HepG2 (cell line): ENCODE data around the gene ONECUT2. TPM values are rescaled to one million over a fixed set of nuclear protein-coding genes. Genes with fewer than 3 reads are reported as not detected.

Source experiments
- BRCA1 ChIP-seq: sonication (generic); formaldehyde crosslinking; IDR thresholded peaks from 2 replicates; pipeline ENCODE4 v1.4.0; 2020; ENCODE audit warnings: missing genetic modification reagents
- DNMT1 ChIP-seq: sonication (generic); formaldehyde crosslinking; IDR thresholded peaks from 2 replicates; pipeline ENCODE4 v1.5.1; 2020; ENCODE audit warnings: mild to moderate bottlenecking, missing genetic modification reagents
- HNRNPL ChIP-seq: fragments of 200-400 bp; formaldehyde crosslinking; IDR thresholded peaks from 2 replicates; pipeline ENCODE4 v1.6.1; 2017; ENCODE audit warnings: mild to moderate bottlenecking, low read depth, low read length
- IRX3 ChIP-seq: sonication (generic); formaldehyde crosslinking; IDR thresholded peaks from 2 replicates; pipeline ENCODE4 v1.8.1; 2023; ENCODE audit warnings: mild to moderate bottlenecking, low read depth, missing genetic modification reagents, borderline replicate concordance
- KAT8 ChIP-seq: IDR thresholded peaks from 2 replicates; pipeline ENCODE4 v1.6.1; 2016; ENCODE audit warnings: missing genetic modification reagents, missing compliant biosample characterization
- NFKBIZ ChIP-seq: IDR thresholded peaks from 2 replicates; pipeline ENCODE4 v1.6.1; 2018; ENCODE audit warnings: missing genetic modification reagents, missing compliant biosample characterization
- NRL ChIP-seq: sonication (generic); formaldehyde crosslinking; IDR thresholded peaks from 2 replicates; pipeline ENCODE4 v1.5.0; 2020; ENCODE audit warnings: missing genetic modification reagents, mild to moderate bottlenecking, moderate library complexity, borderline replicate concordance
- TCF7 ChIP-seq: sonication (generic); IDR thresholded peaks from 2 replicates; pipeline ENCODE4 v1.6.1; 2016; ENCODE audit warnings: antibody characterized with exemption, low read depth
- ZBTB1 ChIP-seq: sonication (generic); formaldehyde crosslinking; IDR thresholded peaks from 2 replicates; pipeline ENCODE4 v1.4.0; 2020; ENCODE audit warnings: missing genetic modification reagents, borderline replicate concordance
- ZFP36L2 ChIP-seq: sonication (generic); formaldehyde crosslinking; IDR thresholded peaks from 2 replicates; pipeline ENCODE4 v1.4.0; 2020; ENCODE audit warnings: missing genetic modification reagents
- ZFY ChIP-seq: sonication (generic); formaldehyde crosslinking; IDR thresholded peaks from 2 replicates; pipeline ENCODE4 v1.4.0; 2020; ENCODE audit warnings: missing genetic modification reagents
- ZIK1 ChIP-seq: sonication (generic); formaldehyde crosslinking; IDR thresholded peaks from 2 replicates; pipeline ENCODE4 v1.5.0; 2020; ENCODE audit warnings: mild to moderate bottlenecking, low read depth, missing genetic modification reagents, borderline replicate concordance
- ZNF235 ChIP-seq: sonication (generic); formaldehyde crosslinking; IDR thresholded peaks from 2 replicates; pipeline ENCODE4 v1.8.1; 2023; ENCODE audit warnings: mild to moderate bottlenecking, missing genetic modification reagents, borderline replicate concordance
- ZNF343 ChIP-seq: sonication (generic); formaldehyde crosslinking; IDR thresholded peaks from 2 replicates; pipeline ENCODE4 v1.4.0; 2020; ENCODE audit warnings: mild to moderate bottlenecking, missing genetic modification reagents
- ZNF468 ChIP-seq: sonication (generic); formaldehyde crosslinking; IDR thresholded peaks from 2 replicates; pipeline ENCODE4 v1.8.0; 2022; ENCODE audit warnings: mild to moderate bottlenecking, moderate library complexity, missing genetic modification reagents
- polyA plus RNA-seq, 8 experiments: library from polyadenylated mRNA; depleted of rRNA in 3 of 8; stranded (reverse) in 7 of 8; unstranded in 1 of 8; fragments of >200 nt; fragmentation: Illumina TruSeq in 4 of 8; extraction: Trizol in 4 of 8; gene quantifications; 2 replicates each; pipeline versions ENCODE4 v1.2.1 to v1.2.3, GENCODE V29; 2011 to 2016; ENCODE audit warnings: low read depth in 4 of 8, missing spikeins in 1 of 8, mixed read lengths in 1 of 8; ENCODE audit not compliant: insufficient read depth in 1 of 8
- total RNA-seq, 5 experiments: library from RNA; depleted of rRNA; stranded (reverse); fragments of >200 nt; fragmentation: Illumina TruSeq; extraction: Trizol; gene quantifications; 2 replicates each; pipeline ENCODE4 v1.2.3, GENCODE V29; 2016; ENCODE audit warnings: low read depth in 1 of 5
- TF ChIP-seq, protein P1 (sequence below): sonication (generic); formaldehyde crosslinking; IDR thresholded peaks from 2 replicates; pipeline ENCODE4 v1.8.1; 2023; ENCODE audit warnings: missing genetic modification reagents, inconsistent platforms, borderline replicate concordance
- TF ChIP-seq, protein P2 (sequence below): IDR thresholded peaks from 2 replicates; pipeline ENCODE4 v1.6.1; 2016; ENCODE audit warnings: mild to moderate bottlenecking
- TF ChIP-seq, protein P3 (sequence below): sonication (generic); formaldehyde crosslinking; IDR thresholded peaks from 2 replicates; pipeline ENCODE4 v1.4.0; 2020; ENCODE audit warnings: missing genetic modification reagents
- TF ChIP-seq, protein P4 (sequence below): sonication (generic); formaldehyde crosslinking; IDR thresholded peaks from 2 replicates; pipeline ENCODE4 v1.5.0; 2020; ENCODE audit warnings: missing genetic modification reagents
- TF ChIP-seq, protein P5 (sequence below): sonication (generic); formaldehyde crosslinking; IDR thresholded peaks from 2 replicates; pipeline ENCODE4 v1.4.0; 2020; ENCODE audit warnings: missing genetic modification reagents
- TF ChIP-seq, protein P6 (sequence below): sonication (generic); formaldehyde crosslinking; IDR thresholded peaks from 2 replicates; pipeline ENCODE4 v1.5.0; 2020; ENCODE audit warnings: missing genetic modification reagents

Gene ONECUT2
- total and polyA plus RNA-seq, 2 of the 13 experiments (the other 11 are each of a cell fraction or from before 2014, with no cell fraction given): 3.0 to 3.2 TPM

DNA sequence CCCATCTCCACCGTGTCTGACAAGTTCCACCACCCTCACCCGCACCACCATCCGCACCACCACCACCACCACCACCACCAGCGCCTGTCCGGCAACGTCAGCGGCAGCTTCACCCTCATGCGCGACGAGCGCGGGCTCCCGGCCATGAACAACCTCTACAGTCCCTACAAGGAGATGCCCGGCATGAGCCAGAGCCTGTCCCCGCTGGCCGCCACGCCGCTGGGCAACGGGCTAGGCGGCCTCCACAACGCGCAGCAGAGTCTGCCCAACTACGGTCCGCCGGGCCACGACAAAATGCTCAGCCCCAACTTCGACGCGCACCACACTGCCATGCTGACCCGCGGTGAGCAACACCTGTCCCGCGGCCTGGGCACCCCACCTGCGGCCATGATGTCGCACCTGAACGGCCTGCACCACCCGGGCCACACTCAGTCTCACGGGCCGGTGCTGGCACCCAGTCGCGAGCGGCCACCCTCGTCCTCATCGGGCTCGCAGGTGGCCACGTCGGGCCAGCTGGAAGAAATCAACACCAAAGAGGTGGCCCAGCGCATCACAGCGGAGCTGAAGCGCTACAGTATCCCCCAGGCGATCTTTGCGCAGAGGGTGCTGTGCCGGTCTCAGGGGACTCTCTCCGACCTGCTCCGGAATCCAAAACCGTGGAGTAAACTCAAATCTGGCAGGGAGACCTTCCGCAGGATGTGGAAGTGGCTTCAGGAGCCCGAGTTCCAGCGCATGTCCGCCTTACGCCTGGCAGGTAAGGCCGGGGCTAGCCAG, 1.2 kb downstream of the ONECUT2 start (continued):
- no peak; the same call in 1 of the 2 replicates for TF ChIP-seq NRL (CRISPR knock-in tag)
- TF ChIP-seq ZBTB1: no peak
- TF ChIP-seq, protein P1, sequence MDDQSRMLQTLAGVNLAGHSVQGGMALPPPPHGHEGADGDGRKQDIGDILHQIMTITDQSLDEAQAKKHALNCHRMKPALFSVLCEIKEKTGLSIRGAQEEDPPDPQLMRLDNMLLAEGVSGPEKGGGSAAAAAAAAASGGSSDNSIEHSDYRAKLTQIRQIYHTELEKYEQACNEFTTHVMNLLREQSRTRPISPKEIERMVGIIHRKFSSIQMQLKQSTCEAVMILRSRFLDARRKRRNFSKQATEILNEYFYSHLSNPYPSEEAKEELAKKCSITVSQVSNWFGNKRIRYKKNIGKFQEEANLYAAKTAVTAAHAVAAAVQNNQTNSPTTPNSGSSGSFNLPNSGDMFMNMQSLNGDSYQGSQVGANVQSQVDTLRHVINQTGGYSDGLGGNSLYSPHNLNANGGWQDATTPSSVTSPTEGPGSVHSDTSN: no peak
- TF ChIP-seq BRCA1 (CRISPR knock-in tag): no peak
- TF ChIP-seq, protein P2, sequence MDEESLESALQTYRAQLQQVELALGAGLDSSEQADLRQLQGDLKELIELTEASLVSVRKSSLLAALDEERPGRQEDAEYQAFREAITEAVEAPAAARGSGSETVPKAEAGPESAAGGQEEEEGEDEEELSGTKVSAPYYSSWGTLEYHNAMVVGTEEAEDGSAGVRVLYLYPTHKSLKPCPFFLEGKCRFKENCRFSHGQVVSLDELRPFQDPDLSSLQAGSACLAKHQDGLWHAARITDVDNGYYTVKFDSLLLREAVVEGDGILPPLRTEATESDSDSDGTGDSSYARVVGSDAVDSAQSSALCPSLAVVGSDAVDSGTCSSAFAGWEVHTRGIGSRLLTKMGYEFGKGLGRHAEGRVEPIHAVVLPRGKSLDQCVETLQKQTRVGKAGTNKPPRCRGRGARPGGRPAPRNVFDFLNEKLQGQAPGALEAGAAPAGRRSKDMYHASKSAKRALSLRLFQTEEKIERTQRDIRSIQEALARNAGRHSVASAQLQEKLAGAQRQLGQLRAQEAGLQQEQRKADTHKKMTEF (CRISPR knock-in tag): no peak
- TF ChIP-seq HNRNPL: peak; percentile 86
- TF ChIP-seq, protein P3, sequence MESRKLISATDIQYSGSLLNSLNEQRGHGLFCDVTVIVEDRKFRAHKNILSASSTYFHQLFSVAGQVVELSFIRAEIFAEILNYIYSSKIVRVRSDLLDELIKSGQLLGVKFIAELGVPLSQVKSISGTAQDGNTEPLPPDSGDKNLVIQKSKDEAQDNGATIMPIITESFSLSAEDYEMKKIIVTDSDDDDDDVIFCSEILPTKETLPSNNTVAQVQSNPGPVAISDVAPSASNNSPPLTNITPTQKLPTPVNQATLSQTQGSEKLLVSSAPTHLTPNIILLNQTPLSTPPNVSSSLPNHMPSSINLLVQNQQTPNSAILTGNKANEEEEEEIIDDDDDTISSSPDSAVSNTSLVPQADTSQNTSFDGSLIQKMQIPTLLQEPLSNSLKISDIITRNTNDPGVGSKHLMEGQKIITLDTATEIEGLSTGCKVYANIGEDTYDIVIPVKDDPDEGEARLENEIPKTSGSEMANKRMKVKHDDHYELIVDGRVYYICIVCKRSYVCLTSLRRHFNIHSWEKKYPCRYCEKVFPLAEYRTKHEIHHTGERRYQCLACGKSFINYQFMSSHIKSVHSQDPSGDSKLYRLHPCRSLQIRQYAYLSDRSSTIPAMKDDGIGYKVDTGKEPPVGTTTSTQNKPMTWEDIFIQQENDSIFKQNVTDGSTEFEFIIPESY: peak; percentile 47
- TF ChIP-seq, protein P4, sequence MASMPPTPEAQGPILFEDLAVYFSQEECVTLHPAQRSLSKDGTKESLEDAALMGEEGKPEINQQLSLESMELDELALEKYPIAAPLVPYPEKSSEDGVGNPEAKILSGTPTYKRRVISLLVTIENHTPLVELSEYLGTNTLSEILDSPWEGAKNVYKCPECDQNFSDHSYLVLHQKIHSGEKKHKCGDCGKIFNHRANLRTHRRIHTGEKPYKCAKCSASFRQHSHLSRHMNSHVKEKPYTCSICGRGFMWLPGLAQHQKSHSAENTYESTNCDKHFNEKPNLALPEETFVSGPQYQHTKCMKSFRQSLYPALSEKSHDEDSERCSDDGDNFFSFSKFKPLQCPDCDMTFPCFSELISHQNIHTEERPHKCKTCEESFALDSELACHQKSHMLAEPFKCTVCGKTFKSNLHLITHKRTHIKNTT: no peak
- TF ChIP-seq, protein P5, sequence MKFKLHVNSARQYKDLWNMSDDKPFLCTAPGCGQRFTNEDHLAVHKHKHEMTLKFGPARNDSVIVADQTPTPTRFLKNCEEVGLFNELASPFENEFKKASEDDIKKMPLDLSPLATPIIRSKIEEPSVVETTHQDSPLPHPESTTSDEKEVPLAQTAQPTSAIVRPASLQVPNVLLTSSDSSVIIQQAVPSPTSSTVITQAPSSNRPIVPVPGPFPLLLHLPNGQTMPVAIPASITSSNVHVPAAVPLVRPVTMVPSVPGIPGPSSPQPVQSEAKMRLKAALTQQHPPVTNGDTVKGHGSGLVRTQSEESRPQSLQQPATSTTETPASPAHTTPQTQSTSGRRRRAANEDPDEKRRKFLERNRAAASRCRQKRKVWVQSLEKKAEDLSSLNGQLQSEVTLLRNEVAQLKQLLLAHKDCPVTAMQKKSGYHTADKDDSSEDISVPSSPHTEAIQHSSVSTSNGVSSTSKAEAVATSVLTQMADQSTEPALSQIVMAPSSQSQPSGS (CRISPR knock-in tag): no peak
- TF ChIP-seq IRX3 (CRISPR knock-in tag): no peak
- TF ChIP-seq, protein P6, sequence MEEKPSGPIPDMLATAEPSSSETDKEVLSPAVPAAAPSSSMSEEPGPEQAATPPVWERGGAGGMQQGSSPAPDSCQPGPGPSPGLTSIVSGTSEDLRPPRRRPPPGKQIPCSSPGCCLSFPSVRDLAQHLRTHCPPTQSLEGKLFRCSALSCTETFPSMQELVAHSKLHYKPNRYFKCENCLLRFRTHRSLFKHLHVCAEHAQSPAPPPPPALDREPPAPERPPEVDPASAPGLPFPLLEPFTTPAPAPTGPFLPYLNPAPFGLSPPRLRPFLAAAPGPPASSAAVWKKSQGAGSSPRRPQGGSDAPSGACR (CRISPR knock-in tag): no peak
- TF ChIP-seq ZNF235: no peak
- TF ChIP-seq ZNF343 (CRISPR knock-in tag): no peak
- no peak for TF ChIP-seq ZIK1 (CRISPR knock-in tag)
- TF ChIP-seq ZFY (CRISPR knock-in tag): 0 out of 2 replicates have a peak, but pooled peaks have one; percentile 21
- no peak for TF ChIP-seq TCF7
- TF ChIP-seq NFKBIZ (CRISPR knock-in tag): no peak
- 0 out of 2 replicates have a peak, but pooled peaks have one; percentile 37 for TF ChIP-seq DNMT1
- TF ChIP-seq KAT8 (CRISPR knock-in tag): no peak
- no peak for TF ChIP-seq ZNF468 (CRISPR knock-in tag)
- TF ChIP-seq ZFP36L2 (CRISPR knock-in tag): no peak
